ENCODE data around the gene HOMEZ. TPM values are rescaled to one million over a fixed set of nuclear protein-coding genes. Genes with fewer than 3 reads are reported as not detected.

HOMEZ gene
- polyA plus RNA-seq, 2 of the 4 experiments (the other 2 are of a cell fraction): 7.7 to 9.2 TPM

DNA sequence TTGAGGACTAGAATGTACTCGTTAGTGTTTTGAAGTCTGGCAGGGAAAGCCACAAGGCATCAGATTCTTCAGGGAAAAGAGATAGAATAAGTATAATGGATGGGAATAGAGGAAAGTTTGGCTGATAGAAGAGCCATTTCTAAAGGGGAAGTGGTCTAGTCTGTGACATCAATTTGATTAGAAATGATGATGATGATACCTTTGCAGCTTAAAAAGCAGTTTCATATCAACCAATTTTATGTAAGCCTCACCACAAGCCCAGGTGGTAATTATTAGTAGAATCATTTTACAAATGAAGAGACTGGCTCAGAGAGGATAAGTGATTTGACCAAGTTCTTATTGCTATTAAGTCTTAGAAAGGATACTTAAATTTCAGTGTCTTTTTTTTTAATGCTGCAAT, 45.3 kb downstream of the HOMEZ start:
- FAIRE-seq (no peak), ATAC-seq (no peak)

DNA sequence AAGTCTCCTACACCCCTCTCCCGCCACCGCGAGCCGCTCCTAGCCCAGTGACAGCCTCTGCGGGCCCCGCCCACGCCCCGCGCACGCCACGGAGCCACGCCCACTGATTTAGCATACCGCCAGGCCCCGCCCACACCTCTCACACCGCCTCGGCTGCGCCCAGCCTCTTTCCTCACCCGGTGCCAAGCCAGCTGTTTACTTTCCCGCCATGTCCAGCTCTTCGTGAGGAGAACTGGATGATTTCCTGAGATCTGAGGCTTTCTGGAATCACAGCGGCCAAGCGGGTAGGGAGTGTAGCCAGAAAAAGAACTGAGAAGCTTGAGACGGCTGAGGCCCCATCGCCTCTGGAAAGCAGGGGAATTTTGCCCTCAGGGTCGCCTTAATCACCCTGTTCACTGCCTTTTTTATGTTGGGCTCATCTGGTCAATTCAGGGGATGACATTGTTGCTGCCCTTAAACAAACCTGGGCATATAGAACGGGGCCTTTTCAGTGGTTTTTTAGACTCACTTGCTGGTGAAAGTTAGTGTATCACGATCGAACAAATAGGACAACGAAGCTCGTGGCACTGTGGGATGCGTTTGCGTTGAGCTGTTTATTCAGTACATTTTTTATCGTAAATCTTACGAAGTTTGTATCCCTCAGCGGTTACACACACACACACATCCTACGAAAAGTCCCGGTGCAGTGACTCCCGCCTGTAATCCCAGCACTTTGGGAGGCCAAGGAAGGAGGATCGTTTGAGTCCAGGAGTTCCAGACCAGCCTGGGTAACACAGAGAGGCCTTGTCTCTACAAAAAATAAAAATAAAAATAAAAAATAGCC, 47.9 kb downstream of the HOMEZ start, which contains the start of gene RNF212B:
RNF212B (plus strand) TSS at position 165 of the 823 bp plus-strand sequence. CDS start 2,410 bp downstream, outside the sequence.
- peak within 1 kb of the TSS; percentile 68 for H3K4me2 ChIP-seq
- ATAC-seq: peak; percentile 100
- H3K9me3 ChIP-seq: no peaks in the 10 kb centered on the region
- peak within 1 kb of the TSS; percentile 28 for H3K4me3 ChIP-seq
- CTCF ChIA-PET: interaction anchor here (0.8 to 1.1 kb wide), 2 partner anchors 57 to 117 kb away, joined by 3 read pairs; no protein-coding TSS in a partner anchor
- no peak for TF ChIP-seq CBX2 (IDR thresholded peaks at IDR 0.05; ENCODE audit: borderline replicate concordance, low read depth)
- TF ChIP-seq, protein P1, sequence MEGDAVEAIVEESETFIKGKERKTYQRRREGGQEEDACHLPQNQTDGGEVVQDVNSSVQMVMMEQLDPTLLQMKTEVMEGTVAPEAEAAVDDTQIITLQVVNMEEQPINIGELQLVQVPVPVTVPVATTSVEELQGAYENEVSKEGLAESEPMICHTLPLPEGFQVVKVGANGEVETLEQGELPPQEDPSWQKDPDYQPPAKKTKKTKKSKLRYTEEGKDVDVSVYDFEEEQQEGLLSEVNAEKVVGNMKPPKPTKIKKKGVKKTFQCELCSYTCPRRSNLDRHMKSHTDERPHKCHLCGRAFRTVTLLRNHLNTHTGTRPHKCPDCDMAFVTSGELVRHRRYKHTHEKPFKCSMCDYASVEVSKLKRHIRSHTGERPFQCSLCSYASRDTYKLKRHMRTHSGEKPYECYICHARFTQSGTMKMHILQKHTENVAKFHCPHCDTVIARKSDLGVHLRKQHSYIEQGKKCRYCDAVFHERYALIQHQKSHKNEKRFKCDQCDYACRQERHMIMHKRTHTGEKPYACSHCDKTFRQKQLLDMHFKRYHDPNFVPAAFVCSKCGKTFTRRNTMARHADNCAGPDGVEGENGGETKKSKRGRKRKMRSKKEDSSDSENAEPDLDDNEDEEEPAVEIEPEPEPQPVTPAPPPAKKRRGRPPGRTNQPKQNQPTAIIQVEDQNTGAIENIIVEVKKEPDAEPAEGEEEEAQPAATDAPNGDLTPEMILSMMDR (IDR thresholded peaks at IDR 0.05): no peak
- TF ChIP-seq, protein P2, sequence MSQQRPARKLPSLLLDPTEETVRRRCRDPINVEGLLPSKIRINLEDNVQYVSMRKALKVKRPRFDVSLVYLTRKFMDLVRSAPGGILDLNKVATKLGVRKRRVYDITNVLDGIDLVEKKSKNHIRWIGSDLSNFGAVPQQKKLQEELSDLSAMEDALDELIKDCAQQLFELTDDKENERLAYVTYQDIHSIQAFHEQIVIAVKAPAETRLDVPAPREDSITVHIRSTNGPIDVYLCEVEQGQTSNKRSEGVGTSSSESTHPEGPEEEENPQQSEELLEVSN (IDR thresholded peaks at IDR 0.05; ENCODE audit: borderline replicate concordance, low read depth): peak; percentile 93
- no peak for TF ChIP-seq CHD2 (IDR thresholded peaks at IDR 0.05; ENCODE audit: low read length, partially characterized antibody)
- no peak for TF ChIP-seq MAZ (IDR thresholded peaks at IDR 0.05; ENCODE audit: borderline replicate concordance, low read depth, low read length)
- no peak for TF ChIP-seq ZSCAN20 (CRISPR knock-in tag; IDR thresholded peaks at IDR 0.05)
- TF ChIP-seq BHLHE40 (IDR thresholded peaks at IDR 0.05; ENCODE audit: low read depth, low read length): no peak
- TF ChIP-seq, protein P3, sequence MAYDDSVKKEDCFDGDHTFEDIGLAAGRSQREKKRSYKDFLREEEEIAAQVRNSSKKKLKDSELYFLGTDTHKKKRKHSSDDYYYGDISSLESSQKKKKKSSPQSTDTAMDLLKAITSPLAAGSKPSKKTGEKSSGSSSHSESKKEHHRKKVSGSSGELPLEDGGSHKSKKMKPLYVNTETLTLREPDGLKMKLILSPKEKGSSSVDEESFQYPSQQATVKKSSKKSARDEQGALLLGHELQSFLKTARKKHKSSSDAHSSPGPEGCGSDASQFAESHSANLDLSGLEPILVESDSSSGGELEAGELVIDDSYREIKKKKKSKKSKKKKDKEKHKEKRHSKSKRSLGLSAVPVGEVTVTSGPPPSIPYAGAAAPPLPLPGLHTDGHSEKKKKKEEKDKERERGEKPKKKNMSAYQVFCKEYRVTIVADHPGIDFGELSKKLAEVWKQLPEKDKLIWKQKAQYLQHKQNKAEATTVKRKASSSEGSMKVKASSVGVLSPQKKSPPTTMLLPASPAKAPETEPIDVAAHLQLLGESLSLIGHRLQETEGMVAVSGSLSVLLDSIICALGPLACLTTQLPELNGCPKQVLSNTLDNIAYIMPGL (CRISPR knock-in tag; IDR thresholded peaks at IDR 0.05; ENCODE audit: borderline replicate concordance): no peak
- no peak for TF ChIP-seq NFE2L2 (conservative IDR thresholded peaks at IDR 0.05; ENCODE audit: low read length)
- no peak for TF ChIP-seq TFCP2L1 (CRISPR knock-in tag; IDR thresholded peaks at IDR 0.05)
- TF ChIP-seq, protein P4, sequence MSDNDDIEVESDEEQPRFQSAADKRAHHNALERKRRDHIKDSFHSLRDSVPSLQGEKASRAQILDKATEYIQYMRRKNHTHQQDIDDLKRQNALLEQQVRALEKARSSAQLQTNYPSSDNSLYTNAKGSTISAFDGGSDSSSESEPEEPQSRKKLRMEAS (IDR thresholded peaks at IDR 0.05): peak; percentile 66
- TF ChIP-seq FOXS1 (CRISPR knock-in tag; IDR thresholded peaks at IDR 0.05): no peak
- TF ChIP-seq, protein P5, sequence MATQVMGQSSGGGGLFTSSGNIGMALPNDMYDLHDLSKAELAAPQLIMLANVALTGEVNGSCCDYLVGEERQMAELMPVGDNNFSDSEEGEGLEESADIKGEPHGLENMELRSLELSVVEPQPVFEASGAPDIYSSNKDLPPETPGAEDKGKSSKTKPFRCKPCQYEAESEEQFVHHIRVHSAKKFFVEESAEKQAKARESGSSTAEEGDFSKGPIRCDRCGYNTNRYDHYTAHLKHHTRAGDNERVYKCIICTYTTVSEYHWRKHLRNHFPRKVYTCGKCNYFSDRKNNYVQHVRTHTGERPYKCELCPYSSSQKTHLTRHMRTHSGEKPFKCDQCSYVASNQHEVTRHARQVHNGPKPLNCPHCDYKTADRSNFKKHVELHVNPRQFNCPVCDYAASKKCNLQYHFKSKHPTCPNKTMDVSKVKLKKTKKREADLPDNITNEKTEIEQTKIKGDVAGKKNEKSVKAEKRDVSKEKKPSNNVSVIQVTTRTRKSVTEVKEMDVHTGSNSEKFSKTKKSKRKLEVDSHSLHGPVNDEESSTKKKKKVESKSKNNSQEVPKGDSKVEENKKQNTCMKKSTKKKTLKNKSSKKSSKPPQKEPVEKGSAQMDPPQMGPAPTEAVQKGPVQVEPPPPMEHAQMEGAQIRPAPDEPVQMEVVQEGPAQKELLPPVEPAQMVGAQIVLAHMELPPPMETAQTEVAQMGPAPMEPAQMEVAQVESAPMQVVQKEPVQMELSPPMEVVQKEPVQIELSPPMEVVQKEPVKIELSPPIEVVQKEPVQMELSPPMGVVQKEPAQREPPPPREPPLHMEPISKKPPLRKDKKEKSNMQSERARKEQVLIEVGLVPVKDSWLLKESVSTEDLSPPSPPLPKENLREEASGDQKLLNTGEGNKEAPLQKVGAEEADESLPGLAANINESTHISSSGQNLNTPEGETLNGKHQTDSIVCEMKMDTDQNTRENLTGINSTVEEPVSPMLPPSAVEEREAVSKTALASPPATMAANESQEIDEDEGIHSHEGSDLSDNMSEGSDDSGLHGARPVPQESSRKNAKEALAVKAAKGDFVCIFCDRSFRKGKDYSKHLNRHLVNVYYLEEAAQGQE (IDR thresholded peaks at IDR 0.05): no peak
- TF ChIP-seq POLR2AphosphoS2 (conservative IDR thresholded peaks at IDR 0.05; ENCODE audit: low read length): no peak
- TF ChIP-seq HOXB5 (CRISPR knock-in tag; IDR thresholded peaks at IDR 0.05): no peak
- TF ChIP-seq, protein P6, sequence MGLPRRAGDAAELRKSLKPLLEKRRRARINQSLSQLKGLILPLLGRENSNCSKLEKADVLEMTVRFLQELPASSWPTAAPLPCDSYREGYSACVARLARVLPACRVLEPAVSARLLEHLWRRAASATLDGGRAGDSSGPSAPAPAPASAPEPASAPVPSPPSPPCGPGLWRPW (IDR thresholded peaks at IDR 0.05): no peak
- H3K27ac ChIP-seq: peak within 1 kb of the TSS in 1 of 2 experiments; percentile 45; a peak in 2 of 6 replicates
- 50% methylated on average over 26 of the region's 39 CpGs for WGBS (ENCODE audit: missing lambda C conversion rate)
- DNase-seq (ENCODE audit: low read depth in 1 of 2, low spot score in 1 of 2): peak; percentile 79 to 85
- POLR2A ChIA-PET: no interaction called here
- H3K4me1 ChIP-seq: 0 out of 3 replicates have a peak, but pooled peaks cover 6% of the 10 kb centered on the region
- FAIRE-seq: no peak

More for the DNA sequence above, 45.3 kb downstream of the HOMEZ start:
- Histone ChIP-seq H3K9me3 (no peaks in the 10 kb centered on the region), H3K4me1 (peaks cover 18% of the 10 kb centered on the region), H3K27ac (no peak overlapping the region), H3K4me2 (no peak overlapping the region), H3K4me3 (no peak overlapping the region)
- ChIA-PET POLR2A (no interaction called here), CTCF (interaction anchor here (0.5 to 1.8 kb wide), 3 partner anchors 120 to 678 kb away, joined by 3 to 5 read pairs (median 3); no protein-coding TSS in a partner anchor)
- DNase-seq (ENCODE audit: low read depth in 1 of 2, low spot score in 1 of 2): no peak
- TF ChIP-seq FOSB (CRISPR knock-in tag; IDR thresholded peaks at IDR 0.05): no peak
- no peak for TF ChIP-seq ZNF302 (CRISPR knock-in tag; IDR thresholded peaks at IDR 0.05)
- no peak for TF ChIP-seq TFCP2L1 (CRISPR knock-in tag; IDR thresholded peaks at IDR 0.05)
- TF ChIP-seq, protein P5 (IDR thresholded peaks at IDR 0.05): no peak
- 12% methylated on average over 1 of the region's 1 CpG for WGBS (ENCODE audit: missing lambda C conversion rate)
